ENCODE measurements around the gene RBM47. TPM values are rescaled to one million over a fixed set of nuclear protein-coding genes. Genes with fewer than 3 reads are reported as not detected.
A peak's percentile ranks its signal among the peaks of the same experiment; 100 is the strongest.
"Not testable (repeated sequence)": the region's sequence is repeated elsewhere in the genome, so short reads cannot be mapped to it uniquely, and the experiment has no call there.

RBM47 gene
- polyA plus RNA-seq, 1 donor from 2014 or later, result 1.7 TPM

DNA sequence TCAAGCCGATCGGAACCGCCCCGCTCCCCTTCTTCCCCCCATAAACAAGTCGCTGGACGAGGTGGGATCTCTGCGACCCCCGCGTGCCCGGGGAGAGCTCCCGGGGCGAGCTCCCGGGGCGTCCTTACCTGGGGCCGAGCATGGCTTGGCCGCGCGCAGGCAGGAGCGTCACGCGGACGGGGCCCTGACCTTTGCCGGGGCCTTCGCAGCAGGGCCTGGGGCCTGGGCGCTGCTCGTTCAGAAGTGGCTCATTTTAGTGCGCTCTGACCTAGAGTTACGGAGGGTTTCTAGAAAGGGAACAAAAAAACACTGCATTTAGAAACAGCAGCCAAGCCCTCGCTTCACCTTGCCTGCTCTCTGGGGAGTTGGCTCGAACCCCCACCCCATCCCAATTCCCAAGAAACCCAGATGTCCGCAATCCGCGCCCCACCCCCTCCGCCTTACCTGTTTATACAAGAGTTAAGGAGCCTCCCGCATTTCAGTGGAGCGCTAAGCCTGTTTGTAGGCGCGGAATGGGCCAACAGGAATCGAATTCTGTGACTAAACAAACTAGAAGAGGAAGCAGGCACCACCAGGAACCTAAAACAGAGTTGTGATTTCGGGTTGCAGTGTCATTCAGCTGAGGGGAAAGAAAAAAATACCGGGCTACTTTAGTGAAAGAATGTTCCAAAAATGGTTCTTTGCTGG lies 814 bp upstream of the RBM47 start:
- H3K9me2 ChIP-seq (ENCODE audit: insufficient read depth, low read length), result no peaks in the 10 kb centered on the region
- TF ChIP-seq MXI1 (conservative IDR thresholded peaks at IDR 0.05; ENCODE audit: poor library complexity, severe bottlenecking) (no peak), TAF1 (IDR thresholded peaks at IDR 0.05; ENCODE audit: low read depth) (no peak), EZH2 (IDR thresholded peaks at IDR 0.05; ENCODE audit: borderline replicate concordance, insufficient read depth, low read length, poor library complexity, severe bottlenecking) (no peak), POLR2AphosphoS5 (IDR thresholded peaks at IDR 0.05) (no peak)
- TF ChIP-seq, protein P1, sequence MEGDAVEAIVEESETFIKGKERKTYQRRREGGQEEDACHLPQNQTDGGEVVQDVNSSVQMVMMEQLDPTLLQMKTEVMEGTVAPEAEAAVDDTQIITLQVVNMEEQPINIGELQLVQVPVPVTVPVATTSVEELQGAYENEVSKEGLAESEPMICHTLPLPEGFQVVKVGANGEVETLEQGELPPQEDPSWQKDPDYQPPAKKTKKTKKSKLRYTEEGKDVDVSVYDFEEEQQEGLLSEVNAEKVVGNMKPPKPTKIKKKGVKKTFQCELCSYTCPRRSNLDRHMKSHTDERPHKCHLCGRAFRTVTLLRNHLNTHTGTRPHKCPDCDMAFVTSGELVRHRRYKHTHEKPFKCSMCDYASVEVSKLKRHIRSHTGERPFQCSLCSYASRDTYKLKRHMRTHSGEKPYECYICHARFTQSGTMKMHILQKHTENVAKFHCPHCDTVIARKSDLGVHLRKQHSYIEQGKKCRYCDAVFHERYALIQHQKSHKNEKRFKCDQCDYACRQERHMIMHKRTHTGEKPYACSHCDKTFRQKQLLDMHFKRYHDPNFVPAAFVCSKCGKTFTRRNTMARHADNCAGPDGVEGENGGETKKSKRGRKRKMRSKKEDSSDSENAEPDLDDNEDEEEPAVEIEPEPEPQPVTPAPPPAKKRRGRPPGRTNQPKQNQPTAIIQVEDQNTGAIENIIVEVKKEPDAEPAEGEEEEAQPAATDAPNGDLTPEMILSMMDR (IDR thresholded peaks at IDR 0.05; ENCODE audit: poor library complexity, severe bottlenecking), result no peak
- H3K27ac ChIP-seq (ENCODE audit: low read length), result no peak overlapping the region
- H3K4me2 ChIP-seq (ENCODE audit: low read length), result no peak overlapping the region
- peak overlapping the region; percentile 67 for H3K4me3 ChIP-seq (ENCODE audit: low read length)
- H3K79me2 ChIP-seq (replicated peaks; ENCODE audit: insufficient read depth, low read length), result no peaks in the 10 kb centered on the region
- H3K9me3 ChIP-seq (ENCODE audit: low read length), result no peaks in the 10 kb centered on the region
- no peaks in the 10 kb centered on the region for H3K36me3 ChIP-seq (ENCODE audit: insufficient read depth, low read length)
- H4K20me1 ChIP-seq (ENCODE audit: insufficient read depth), result no peaks in the 10 kb centered on the region
- no peaks in the 10 kb centered on the region for H3F3A ChIP-seq (ENCODE audit: insufficient read depth, low read length, poor library complexity, severe bottlenecking)
- H3K27me3 ChIP-seq (ENCODE audit: insufficient read depth, low read depth, low read length), result peaks cover 40% of the 10 kb centered on the region
- no peak overlapping the region for H3K9ac ChIP-seq (ENCODE audit: low read length)
- no peak overlapping the region for H2AFZ ChIP-seq (ENCODE audit: low read depth, low read length)

DNA sequence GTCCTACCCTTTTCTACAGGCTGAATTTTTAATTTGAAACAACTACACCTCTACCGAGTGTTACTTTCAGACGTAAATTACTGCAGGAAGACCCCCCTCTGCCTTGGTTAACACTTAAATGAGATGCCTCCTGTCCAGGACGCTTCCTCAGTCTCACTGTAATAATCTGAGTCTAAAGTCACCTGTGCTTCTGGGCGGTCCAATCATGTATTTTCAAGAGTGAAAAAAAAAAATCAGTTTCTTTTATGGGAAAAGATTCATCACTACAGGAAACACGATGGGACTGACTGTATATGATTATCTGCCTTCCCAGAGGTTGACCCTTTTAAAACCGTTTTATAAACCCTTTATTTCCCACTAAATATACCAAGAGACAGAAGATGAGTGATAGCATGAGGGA lies 776 bp downstream of the RBM47 start:
- no peaks in the 10 kb centered on the region for H3K9me3 ChIP-seq (ENCODE audit: low read length)
- no peak overlapping the region for H3K27ac ChIP-seq (ENCODE audit: low read length)
- H3K79me2 ChIP-seq (replicated peaks; ENCODE audit: insufficient read depth, low read length), result no peaks in the 10 kb centered on the region
- H3K9me2 ChIP-seq (ENCODE audit: insufficient read depth, low read length), result no peaks in the 10 kb centered on the region
- H3K4me2 ChIP-seq (ENCODE audit: low read length), result peak overlapping the region; percentile 42
- no peaks in the 10 kb centered on the region for H3K36me3 ChIP-seq (ENCODE audit: insufficient read depth, low read length)
- H2AFZ ChIP-seq (ENCODE audit: low read depth, low read length), result no peak overlapping the region
- H3K9ac ChIP-seq (ENCODE audit: low read length), result no peak overlapping the region
- peaks cover 40% of the 10 kb centered on the region for H3K27me3 ChIP-seq (ENCODE audit: insufficient read depth, low read depth, low read length)
- peak overlapping the region; percentile 67 for H3K4me3 ChIP-seq (ENCODE audit: low read length)
- no peaks in the 10 kb centered on the region for H4K20me1 ChIP-seq (ENCODE audit: insufficient read depth)
- TF ChIP-seq EP300 (conservative IDR thresholded peaks at IDR 0.05; ENCODE audit: poor library complexity, severe bottlenecking) (no peak), TAF1 (IDR thresholded peaks at IDR 0.05; ENCODE audit: low read depth) (no peak), RAD21 (conservative IDR thresholded peaks at IDR 0.05) (no peak), SMC3 (conservative IDR thresholded peaks at IDR 0.05; ENCODE audit: poor library complexity) (no peak), EZH2 (IDR thresholded peaks at IDR 0.05; ENCODE audit: borderline replicate concordance, insufficient read depth, low read length, poor library complexity, severe bottlenecking) (no peak), POLR2AphosphoS5 (IDR thresholded peaks at IDR 0.05) (no peak), MXI1 (conservative IDR thresholded peaks at IDR 0.05; ENCODE audit: poor library complexity, severe bottlenecking) (no peak)
- TF ChIP-seq, protein P1 (IDR thresholded peaks at IDR 0.05; ENCODE audit: poor library complexity, severe bottlenecking), result no peak
- TF ChIP-seq, protein P2, sequence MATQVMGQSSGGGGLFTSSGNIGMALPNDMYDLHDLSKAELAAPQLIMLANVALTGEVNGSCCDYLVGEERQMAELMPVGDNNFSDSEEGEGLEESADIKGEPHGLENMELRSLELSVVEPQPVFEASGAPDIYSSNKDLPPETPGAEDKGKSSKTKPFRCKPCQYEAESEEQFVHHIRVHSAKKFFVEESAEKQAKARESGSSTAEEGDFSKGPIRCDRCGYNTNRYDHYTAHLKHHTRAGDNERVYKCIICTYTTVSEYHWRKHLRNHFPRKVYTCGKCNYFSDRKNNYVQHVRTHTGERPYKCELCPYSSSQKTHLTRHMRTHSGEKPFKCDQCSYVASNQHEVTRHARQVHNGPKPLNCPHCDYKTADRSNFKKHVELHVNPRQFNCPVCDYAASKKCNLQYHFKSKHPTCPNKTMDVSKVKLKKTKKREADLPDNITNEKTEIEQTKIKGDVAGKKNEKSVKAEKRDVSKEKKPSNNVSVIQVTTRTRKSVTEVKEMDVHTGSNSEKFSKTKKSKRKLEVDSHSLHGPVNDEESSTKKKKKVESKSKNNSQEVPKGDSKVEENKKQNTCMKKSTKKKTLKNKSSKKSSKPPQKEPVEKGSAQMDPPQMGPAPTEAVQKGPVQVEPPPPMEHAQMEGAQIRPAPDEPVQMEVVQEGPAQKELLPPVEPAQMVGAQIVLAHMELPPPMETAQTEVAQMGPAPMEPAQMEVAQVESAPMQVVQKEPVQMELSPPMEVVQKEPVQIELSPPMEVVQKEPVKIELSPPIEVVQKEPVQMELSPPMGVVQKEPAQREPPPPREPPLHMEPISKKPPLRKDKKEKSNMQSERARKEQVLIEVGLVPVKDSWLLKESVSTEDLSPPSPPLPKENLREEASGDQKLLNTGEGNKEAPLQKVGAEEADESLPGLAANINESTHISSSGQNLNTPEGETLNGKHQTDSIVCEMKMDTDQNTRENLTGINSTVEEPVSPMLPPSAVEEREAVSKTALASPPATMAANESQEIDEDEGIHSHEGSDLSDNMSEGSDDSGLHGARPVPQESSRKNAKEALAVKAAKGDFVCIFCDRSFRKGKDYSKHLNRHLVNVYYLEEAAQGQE (IDR thresholded peaks at IDR 0.05; ENCODE audit: borderline replicate concordance), result no peak
- no peaks in the 10 kb centered on the region for H3F3A ChIP-seq (ENCODE audit: insufficient read depth, low read length, poor library complexity, severe bottlenecking)

DNA sequence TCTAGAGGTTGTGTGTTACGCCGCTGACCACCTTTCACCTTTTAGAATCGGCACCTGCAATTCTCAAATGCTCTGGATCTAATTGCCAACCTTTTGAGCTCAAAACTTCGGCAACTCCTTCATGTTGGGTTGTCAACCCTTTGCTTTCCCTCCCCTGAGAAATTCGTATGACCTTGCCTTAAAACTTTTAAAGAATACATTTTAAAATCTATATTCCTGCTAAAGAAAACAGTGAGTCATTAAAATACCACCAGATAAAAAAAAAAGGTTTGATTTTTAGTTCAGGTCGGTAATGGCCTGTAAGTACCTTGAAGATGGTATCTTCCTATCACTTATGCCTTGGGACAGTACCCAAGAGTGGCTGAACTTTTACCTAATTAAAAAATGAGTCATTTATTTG lies 1.3 kb downstream of the RBM47 start:
- H2AFZ ChIP-seq (ENCODE audit: low read depth, low read length); H4K20me1 ChIP-seq (ENCODE audit: insufficient read depth); H3K9me2 ChIP-seq (ENCODE audit: insufficient read depth, low read length); H3F3A ChIP-seq (ENCODE audit: insufficient read depth, low read length, poor library complexity, severe bottlenecking); H3K9me3 ChIP-seq (ENCODE audit: low read length); H3K27ac ChIP-seq (ENCODE audit: low read length); H3K36me3 ChIP-seq (ENCODE audit: insufficient read depth, low read length); H3K4me2 ChIP-seq (ENCODE audit: low read length); H3K79me2 ChIP-seq (replicated peaks; ENCODE audit: insufficient read depth, low read length); H3K4me3 ChIP-seq (ENCODE audit: low read length); H3K9ac ChIP-seq (ENCODE audit: low read length): not testable (repeated sequence)
- H3K27me3 ChIP-seq (ENCODE audit: insufficient read depth, low read depth, low read length), result peaks cover 40% of the 10 kb centered on the region

Data from neural cell (in vitro differentiated cells).